Tibial artery (tissue), 4 donors: Measurements from ENCODE around the gene SYTL3.

Source experiments
- DNase-seq, 2 donors: peaks; one replicate each; pipeline ENCODE4 v3.0.0-alpha.2; 2019
- H3K27ac ChIP-seq, 2 donors: fragments of 200-600 bp; sonication (generic) in 1 of 2; 1 replicate in 1 of 2; 2 replicates in 1 of 2; pipeline ENCODE4 v1.5.1; 2018 to 2019; ENCODE audit warnings: mild to moderate bottlenecking in 1 of 2
- H3K27me3 ChIP-seq, 2 donors: fragments of 200-600 bp; sonication (generic) in 1 of 2; one replicate each; pipeline versions ENCODE4 v1.5.1 to v1.6.0; 2016 to 2019
- H3K36me3 ChIP-seq, 3 donors: fragments of 200-600 bp; sonication (generic) in 2 of 3; one replicate each; pipeline ENCODE4 v1.5.1; 2016 to 2019; ENCODE audit warnings: mild to moderate bottlenecking in 2 of 3
- H3K4me1 ChIP-seq, 4 donors: fragments of 200-600 bp; sonication (generic) in 2 of 4; 1 replicate in 3 of 4; 2 replicates in 1 of 4; pipeline ENCODE4 v1.5.1; 2016 to 2019
- H3K4me3 ChIP-seq, 2 donors: fragments of 200-600 bp; sonication (generic) in 1 of 2; 1 replicate in 1 of 2; 2 replicates in 1 of 2; pipeline ENCODE4 v1.5.1; 2018 to 2019; ENCODE audit warnings: mild to moderate bottlenecking in 2 of 2
- H3K9me3 ChIP-seq, 3 donors: fragments of 200-600 bp; sonication (generic) in 1 of 3; one replicate each; pipeline ENCODE4 v1.5.1; 2016 to 2019
- CTCF ChIP-seq, 2 experiments: fragments of 200-600 bp in 1 of 2; fragments of 450-650 bp in 1 of 2; IDR thresholded peaks; one replicate each; pipeline ENCODE4 v1.5.1; 2017 to 2019; ENCODE audit warnings: antibody characterized with exemption in 2 of 2, mild to moderate bottlenecking in 1 of 2, moderate library complexity in 1 of 2
- intact Hi-C: fragments of 100-400 bp; cut with DNase I; formaldehyde crosslinking; loops from one replicate; pipeline ENCODE4 v1.15.0; 2023; ENCODE audit warnings: low total_unique reads

SYTL3 gene

GRCh38 chr6:158807515-158808441 is 157.9 kb downstream of the SYTL3 start:
- Histone ChIP-seq H3K9me3 (no peaks in the 10 kb centered on the region), H3K27ac (no peak overlapping the region), H3K36me3 (no peaks in the 10 kb centered on the region), H3K4me1 (no peaks in the 10 kb centered on the region), H3K4me3 (no peak overlapping the region), H3K27me3 (no peaks in the 10 kb centered on the region)
- TF ChIP-seq CTCF (IDR thresholded peaks at IDR 0.05), result no peak
- no peak for DNase-seq
- intact Hi-C loops, result no loop called here

GRCh38 chr6:158808442-158808833 is 158.6 kb downstream of the SYTL3 start:
- no peak for TF ChIP-seq CTCF (IDR thresholded peaks at IDR 0.05)
- H3K36me3 ChIP-seq, result no peaks in the 10 kb centered on the region
- intact Hi-C loops, result no loop called here
- no peak overlapping the region for H3K27ac ChIP-seq
- H3K4me1 ChIP-seq, result no peaks in the 10 kb centered on the region
- no peaks in the 10 kb centered on the region for H3K27me3 ChIP-seq
- no peak for DNase-seq
- H3K9me3 ChIP-seq, result no peaks in the 10 kb centered on the region
- H3K4me3 ChIP-seq, result no peak overlapping the region

- Histone ChIP-seq H3K9me3 (no peaks in the 10 kb centered on the region), H3K36me3 (no peaks in the 10 kb centered on the region), H3K27me3 (no peaks in the 10 kb centered on the region), H3K27ac (no peak overlapping the region), H3K4me3 (no peak overlapping the region), H3K4me1 (peaks cover 0 to 4% (median 2%) of the 10 kb centered on the region in 4 donors)
- intact Hi-C loops, result no loop called here
- no peak for TF ChIP-seq CTCF (IDR thresholded peaks at IDR 0.05)
- no peak for DNase-seq
Observed at GRCh38 chr6:158808941-158809678, 159.3 kb downstream of the SYTL3 start.

- Histone ChIP-seq H3K4me1 (peaks cover 0 to 15% (median 7%) of the 10 kb centered on the region in 4 donors), H3K9me3 (no peaks in the 10 kb centered on the region), H3K27ac (no peak overlapping the region), H3K27me3 (no peaks in the 10 kb centered on the region), H3K36me3 (no peaks in the 10 kb centered on the region), H3K4me3 (no peak overlapping the region)
- TF ChIP-seq CTCF (IDR thresholded peaks at IDR 0.05), result no peak
- intact Hi-C loops, result no loop called here
- DNase-seq, result no peak
Observed at GRCh38 chr6:158810155-158811095, 160.6 kb downstream of the SYTL3 start.

GRCh38 chr6:158812611-158813010 is 162.8 kb downstream of the SYTL3 start:
- no peak for TF ChIP-seq CTCF (IDR thresholded peaks at IDR 0.05)
- Histone ChIP-seq H3K9me3 (no peaks in the 10 kb centered on the region), H3K4me1 (peaks cover 0 to 31% (median 18%) of the 10 kb centered on the region in 4 donors), H3K27me3 (no peaks in the 10 kb centered on the region), H3K36me3 (no peaks in the 10 kb centered on the region), H3K4me3 (no peak overlapping the region), H3K27ac (no peak overlapping the region)
- no peak for DNase-seq
- intact Hi-C loops, result no loop called here
